Retinal pigment epithelial cell (primary cell): ENCODE results near the gene CSPG5.

Experiments used
- DNase-seq: peaks from one replicate; pipeline ENCODE4 v3.0.0-alpha.2; 2010; ENCODE audit warnings: low read depth
- H3K4me3 ChIP-seq: 2 replicates; pipeline ENCODE4 v1.5.1; 2011; ENCODE audit warnings: mild to moderate bottlenecking, low read length, control low read depth, moderate library complexity
- TF ChIP-seq, protein P1 (sequence below): conservative IDR thresholded peaks from 2 replicates; pipeline ENCODE4 v1.5.1; 2011; ENCODE audit warnings: low read depth, low read length, control low read depth, inconsistent platforms

Gene CSPG5

DNA sequence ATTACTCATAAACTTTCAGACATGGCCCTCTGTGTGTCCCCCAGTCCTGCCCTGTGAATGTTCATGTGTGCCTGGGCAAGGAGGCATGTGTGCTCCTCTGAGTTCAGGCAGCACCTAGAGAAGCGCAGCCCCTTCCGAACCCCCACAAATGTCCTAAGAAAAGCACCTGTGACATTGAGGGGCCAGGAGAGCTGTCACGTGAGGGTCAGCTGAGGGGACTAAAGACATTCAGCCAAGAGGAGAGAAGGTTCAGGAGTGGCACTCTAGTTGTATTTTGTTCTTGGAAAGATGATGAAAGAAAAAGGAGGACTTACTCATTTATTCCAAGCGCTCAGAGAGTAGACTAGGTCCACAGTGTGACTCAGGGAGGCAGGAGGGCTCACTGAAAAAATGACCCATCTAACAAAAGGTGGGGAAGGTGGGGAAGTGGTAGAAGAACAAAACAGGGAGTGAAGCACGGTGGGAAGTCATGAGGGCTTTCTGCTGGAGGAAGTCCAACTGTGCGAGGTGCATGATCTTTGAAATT is 37.0 kb downstream of the CSPG5 start:
- TF ChIP-seq, protein P1, sequence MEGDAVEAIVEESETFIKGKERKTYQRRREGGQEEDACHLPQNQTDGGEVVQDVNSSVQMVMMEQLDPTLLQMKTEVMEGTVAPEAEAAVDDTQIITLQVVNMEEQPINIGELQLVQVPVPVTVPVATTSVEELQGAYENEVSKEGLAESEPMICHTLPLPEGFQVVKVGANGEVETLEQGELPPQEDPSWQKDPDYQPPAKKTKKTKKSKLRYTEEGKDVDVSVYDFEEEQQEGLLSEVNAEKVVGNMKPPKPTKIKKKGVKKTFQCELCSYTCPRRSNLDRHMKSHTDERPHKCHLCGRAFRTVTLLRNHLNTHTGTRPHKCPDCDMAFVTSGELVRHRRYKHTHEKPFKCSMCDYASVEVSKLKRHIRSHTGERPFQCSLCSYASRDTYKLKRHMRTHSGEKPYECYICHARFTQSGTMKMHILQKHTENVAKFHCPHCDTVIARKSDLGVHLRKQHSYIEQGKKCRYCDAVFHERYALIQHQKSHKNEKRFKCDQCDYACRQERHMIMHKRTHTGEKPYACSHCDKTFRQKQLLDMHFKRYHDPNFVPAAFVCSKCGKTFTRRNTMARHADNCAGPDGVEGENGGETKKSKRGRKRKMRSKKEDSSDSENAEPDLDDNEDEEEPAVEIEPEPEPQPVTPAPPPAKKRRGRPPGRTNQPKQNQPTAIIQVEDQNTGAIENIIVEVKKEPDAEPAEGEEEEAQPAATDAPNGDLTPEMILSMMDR = no peak
- no peak for DNase-seq
- no peak overlapping the region for H3K4me3 ChIP-seq

DNA sequence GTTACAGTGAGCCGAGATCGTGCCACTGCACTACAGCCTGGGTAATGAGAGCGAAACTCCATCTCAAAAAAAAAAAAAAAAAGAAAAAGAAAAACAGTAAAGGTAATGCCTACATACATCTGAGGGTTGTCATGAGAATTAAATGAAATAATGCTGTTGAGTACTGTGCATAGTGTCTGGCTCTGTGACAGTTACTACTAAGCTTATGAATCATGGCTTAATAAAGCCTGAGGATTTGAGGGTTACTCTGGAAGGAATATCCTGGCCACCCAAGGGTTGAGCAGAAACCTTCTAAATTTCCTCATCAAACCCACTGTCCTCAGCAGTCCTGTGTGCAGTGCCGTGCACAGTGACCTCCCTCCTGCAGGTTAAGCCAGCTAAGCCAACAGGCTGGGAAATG is 38.4 kb downstream of the CSPG5 start:
- TF ChIP-seq, protein P1 = no peak
- no peak overlapping the region for H3K4me3 ChIP-seq
- DNase-seq = peak; percentile 59

DNA sequence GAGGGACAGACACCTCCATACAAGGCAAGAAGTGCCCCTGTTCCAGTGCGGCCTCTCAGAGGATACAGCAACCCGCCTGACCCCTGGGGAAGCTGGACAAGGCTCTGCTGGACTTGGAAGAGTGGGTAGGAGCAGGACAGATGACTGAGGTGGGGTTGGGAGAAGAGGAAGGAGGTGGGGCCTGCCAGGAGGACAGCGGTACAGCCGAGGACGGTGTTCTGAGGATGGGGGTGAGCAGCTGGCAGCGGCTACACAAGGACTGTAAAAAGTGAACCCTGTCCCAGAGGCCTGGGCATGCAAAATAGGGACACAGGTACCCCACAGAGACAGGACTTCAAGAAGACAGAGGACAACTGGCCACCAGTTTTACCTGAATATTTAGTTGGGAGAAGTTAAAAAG is 41.7 kb downstream of the CSPG5 start:
- no peak for DNase-seq
- no peak overlapping the region for H3K4me3 ChIP-seq
- TF ChIP-seq, protein P1 = no peak

DNA sequence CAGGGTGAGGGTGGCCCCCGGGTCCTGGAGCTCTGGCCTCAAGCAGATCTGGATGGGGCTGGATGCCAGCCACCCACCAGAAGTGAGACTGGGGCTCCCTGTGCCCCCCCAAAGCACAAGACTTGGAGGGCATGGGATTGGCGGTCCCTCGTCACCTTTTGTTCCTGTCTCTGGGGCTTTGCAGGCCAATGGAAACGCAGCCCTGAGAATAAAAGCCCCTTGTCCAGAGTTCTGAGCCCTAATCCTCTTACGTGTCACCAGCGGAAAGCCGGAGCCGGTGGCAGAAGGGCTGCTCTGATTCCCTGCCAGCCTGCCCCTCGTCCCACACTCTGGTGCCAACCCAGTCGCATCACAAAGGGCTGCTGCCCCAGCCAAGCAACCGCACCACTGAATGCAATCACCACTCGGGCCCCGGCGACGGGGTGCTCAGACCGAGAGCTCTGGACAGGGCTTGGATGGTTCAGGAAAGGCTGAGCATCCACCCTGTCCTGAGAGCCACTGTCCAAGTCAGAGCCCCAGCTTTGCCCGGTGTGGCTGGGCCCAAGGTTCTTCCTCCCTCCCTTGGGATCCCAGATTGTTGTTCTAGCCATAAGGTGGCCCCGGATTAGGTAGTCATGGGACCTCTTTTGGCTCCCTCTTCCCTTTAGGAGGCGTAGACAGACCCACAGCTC is 42.3 kb downstream of the CSPG5 start:
- TF ChIP-seq, protein P1 = no peak
- DNase-seq = peak; percentile 66
- no peak overlapping the region for H3K4me3 ChIP-seq

DNA sequence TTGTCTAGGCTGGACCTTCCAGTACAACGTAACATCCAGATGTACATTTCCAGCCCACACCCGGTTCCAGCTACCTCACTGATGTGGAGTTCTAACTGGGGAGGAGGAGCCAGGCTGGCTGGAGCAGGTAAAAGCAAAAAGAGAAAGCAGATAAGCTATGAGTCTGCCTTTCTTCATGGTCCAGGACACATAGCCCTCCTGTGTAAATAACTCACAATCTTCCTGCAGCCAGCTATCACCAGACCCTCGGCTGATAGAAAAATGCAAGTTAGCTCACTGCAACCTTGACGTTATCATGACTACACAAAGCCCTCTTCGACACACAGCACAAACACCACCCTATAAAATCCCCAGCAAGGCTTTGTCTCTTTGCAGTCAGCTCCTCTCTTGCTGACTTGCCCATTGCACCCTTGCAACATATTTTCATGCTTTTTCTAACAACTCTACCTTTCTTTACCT is 44.6 kb downstream of the CSPG5 start:
- TF ChIP-seq, protein P1 = no peak

DNA sequence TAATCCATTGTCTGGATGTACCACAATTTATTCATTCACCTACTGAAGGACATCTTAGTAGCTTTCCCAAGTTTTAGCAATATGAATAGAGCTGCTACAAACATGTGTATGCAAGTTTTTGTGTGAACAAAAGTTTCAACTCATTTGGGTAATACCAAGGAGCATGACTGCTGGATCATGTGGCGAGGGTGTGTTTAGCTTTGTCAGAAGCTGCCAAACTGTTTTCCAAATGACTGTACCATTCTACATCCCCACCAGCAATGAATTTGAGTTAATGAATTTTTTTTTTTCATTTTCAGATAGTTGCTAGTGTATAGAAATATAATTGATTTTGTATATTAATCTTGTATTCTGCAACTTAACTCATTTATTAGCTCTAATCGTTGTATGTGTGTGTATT is 45.2 kb downstream of the CSPG5 start:
- no peak overlapping the region for H3K4me3 ChIP-seq
- DNase-seq = no peak
- TF ChIP-seq, protein P1 = no peak

More for the DNA sequence above, 44.6 kb downstream of the CSPG5 start:
- DNase-seq = no peak
- no peak overlapping the region for H3K4me3 ChIP-seq
